22Rv1 (cell line): ENCODE measurements around the gene PPP3CB.
A peak's percentile ranks its signal among the peaks of the same experiment; 100 is the strongest.

Source experiments
- H3K27ac ChIP-seq: fragments of 450-650 bp; 2 replicates; pipeline ENCODE4 v1.5.1; 2017
- CTCF ChIP-seq: fragments of 450-650 bp; IDR thresholded peaks from 2 replicates; pipeline ENCODE4 v1.5.1; 2017; ENCODE audit warnings: mild to moderate bottlenecking
- ZFX ChIP-seq: fragments of 450-650 bp; IDR thresholded peaks from 2 replicates; pipeline ENCODE4 v1.6.1; 2017; ENCODE audit warnings: antibody characterized with exemption, borderline replicate concordance

The PPP3CB gene

GRCh38 chr10:73495884-73496674 is at the start of gene PPP3CB:
TSS of gene PPP3CB (minus strand) at chr10:73496024. CDS start at chr10:73495889, 135 bp downstream.
- peak within 1 kb of the TSS; percentile 89 for H3K27ac ChIP-seq
- TF ChIP-seq CTCF (no peak), ZFX (no peak)

GRCh38 chr10:73545357-73545756 is 49.5 kb upstream of the PPP3CB start:
- no peak for TF ChIP-seq ZFX
- TF ChIP-seq CTCF: no peak
- H3K27ac ChIP-seq: 0 out of 2 replicates have a peak overlapping the region, but pooled peaks have one; percentile 14

GRCh38 chr10:73537709-73538108 is 41.9 kb upstream of the PPP3CB start:
- no peak for TF ChIP-seq ZFX
- no peak for TF ChIP-seq CTCF
- H3K27ac ChIP-seq: peak overlapping the region; percentile 58

- TF ChIP-seq CTCF: no peak
- TF ChIP-seq ZFX: no peak
- H3K27ac ChIP-seq: peak overlapping the region; percentile 58
Measured at GRCh38 chr10:73537288-73537687, 41.5 kb upstream of the PPP3CB start.

- H3K27ac ChIP-seq: peak overlapping the region; percentile 58
- no peak for TF ChIP-seq CTCF
- no peak for TF ChIP-seq ZFX
Measured at GRCh38 chr10:73534857-73535256, 39.0 kb upstream of the PPP3CB start.

- TF ChIP-seq ZFX (no peak), CTCF (peak; percentile 79)
- H3K27ac ChIP-seq: peak overlapping the region; percentile 58
Measured at GRCh38 chr10:73529089-73529832, 33.4 kb upstream of the PPP3CB start.

- H3K27ac ChIP-seq: peak overlapping the region; percentile 14; the same call in 1 of the 2 replicates
Measured at GRCh38 chr10:73522263-73522662, 26.4 kb upstream of the PPP3CB start.

More at GRCh38 chr10:73522263-73522662, 26.4 kb upstream of the PPP3CB start:
- TF ChIP-seq CTCF: no peak
- TF ChIP-seq ZFX: no peak
